ENCODE data around the gene C1S. TPM values are rescaled to one million over a fixed set of nuclear protein-coding genes. Genes with fewer than 3 reads are reported as not detected.

Gene C1S
- total RNA-seq, 1 experiment from 2014 or later, result 1.9 TPM

DNA sequence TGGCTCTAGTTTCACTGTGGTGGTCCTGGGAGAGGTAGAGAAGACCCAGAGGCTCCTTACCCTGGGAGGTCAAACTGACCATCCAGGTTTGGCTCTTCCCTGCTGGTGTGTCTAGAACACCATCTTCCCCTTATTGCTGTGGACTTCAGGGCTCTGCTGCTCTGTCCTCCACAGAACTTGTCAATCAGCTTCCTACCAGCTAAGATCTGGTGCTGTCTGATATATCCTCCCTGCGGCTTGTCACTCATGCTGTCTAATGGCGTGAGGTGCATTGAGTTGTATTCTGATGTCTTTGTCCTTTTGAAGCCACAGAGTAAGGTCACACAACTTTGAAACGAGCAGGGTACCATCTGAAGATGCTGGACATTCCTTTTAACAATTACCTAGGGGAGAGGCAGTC lies 55.7 kb downstream of the C1S start:
- POLR2A ChIA-PET (ENCODE audit: low non-redundant PET), result interaction anchor here (0.5 kb wide), 1 partner anchor 174 kb away, joined by 3 read pairs; no protein-coding TSS in a partner anchor
- Histone ChIP-seq H3K27me3 (replicated peaks; ENCODE audit: insufficient read depth, low read depth, low read length, poor library complexity) (no peaks in the 10 kb centered on the region), H3K4me3 (ENCODE audit: low read depth, low read length, poor library complexity, severe bottlenecking) (no peak overlapping the region), H3K36me3 (ENCODE audit: insufficient read depth, low read length, poor library complexity, severe bottlenecking) (no peaks in the 10 kb centered on the region), H3K4me1 (ENCODE audit: insufficient read depth, low read length, poor library complexity, severe bottlenecking) (no peaks in the 10 kb centered on the region), H3K27ac (ENCODE audit: low read depth, low read length, poor library complexity, severe bottlenecking) (no peak overlapping the region), H3K9me3 (ENCODE audit: low read depth, low read length, poor library complexity, severe bottlenecking) (no peaks in the 10 kb centered on the region)
- no TSS peak for BruUV-seq (replicated peaks)
- intact Hi-C loops (cut with micrococcal nuclease; ENCODE audit: unreplicated experiment), result no loop called here
- DNase-seq (ENCODE audit: low spot score), result no peak
- no peak for TF ChIP-seq EZH2 (IDR thresholded peaks at IDR 0.05; ENCODE audit: borderline replicate concordance, low read depth, low read length, poor library complexity, severe bottlenecking)
- TF ChIP-seq, protein P1, sequence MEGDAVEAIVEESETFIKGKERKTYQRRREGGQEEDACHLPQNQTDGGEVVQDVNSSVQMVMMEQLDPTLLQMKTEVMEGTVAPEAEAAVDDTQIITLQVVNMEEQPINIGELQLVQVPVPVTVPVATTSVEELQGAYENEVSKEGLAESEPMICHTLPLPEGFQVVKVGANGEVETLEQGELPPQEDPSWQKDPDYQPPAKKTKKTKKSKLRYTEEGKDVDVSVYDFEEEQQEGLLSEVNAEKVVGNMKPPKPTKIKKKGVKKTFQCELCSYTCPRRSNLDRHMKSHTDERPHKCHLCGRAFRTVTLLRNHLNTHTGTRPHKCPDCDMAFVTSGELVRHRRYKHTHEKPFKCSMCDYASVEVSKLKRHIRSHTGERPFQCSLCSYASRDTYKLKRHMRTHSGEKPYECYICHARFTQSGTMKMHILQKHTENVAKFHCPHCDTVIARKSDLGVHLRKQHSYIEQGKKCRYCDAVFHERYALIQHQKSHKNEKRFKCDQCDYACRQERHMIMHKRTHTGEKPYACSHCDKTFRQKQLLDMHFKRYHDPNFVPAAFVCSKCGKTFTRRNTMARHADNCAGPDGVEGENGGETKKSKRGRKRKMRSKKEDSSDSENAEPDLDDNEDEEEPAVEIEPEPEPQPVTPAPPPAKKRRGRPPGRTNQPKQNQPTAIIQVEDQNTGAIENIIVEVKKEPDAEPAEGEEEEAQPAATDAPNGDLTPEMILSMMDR (conservative IDR thresholded peaks at IDR 0.05; ENCODE audit: low read depth, low read length), result no peak
- CTCF ChIA-PET, result interaction anchor here (1.3 kb wide), 1 partner anchor 172 kb away, joined by 4 read pairs; no protein-coding TSS in a partner anchor

DNA sequence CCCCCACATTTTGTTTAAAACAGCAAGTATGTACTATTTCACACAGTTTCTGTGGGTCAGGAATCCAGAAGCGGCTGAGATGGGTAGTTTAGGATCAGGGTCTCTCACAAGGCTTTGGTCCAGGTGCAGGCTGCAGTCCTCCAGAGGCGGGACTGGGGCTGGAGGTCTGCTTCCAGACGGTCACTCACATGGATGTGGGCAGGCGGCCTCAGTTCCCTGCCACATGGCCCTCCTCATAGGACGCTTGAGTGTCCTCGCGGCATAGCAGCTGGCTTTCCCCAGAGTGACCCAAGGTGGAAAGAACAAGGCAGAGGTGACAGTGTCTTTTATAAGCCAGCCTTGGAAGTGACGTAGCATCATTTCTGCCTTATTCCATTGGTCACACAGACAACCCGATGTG lies 56.4 kb downstream of the C1S start:
- H3K4me1 ChIP-seq (ENCODE audit: insufficient read depth, low read length, poor library complexity, severe bottlenecking), result no peaks in the 10 kb centered on the region
- no peak for DNase-seq (ENCODE audit: low spot score)
- intact Hi-C loops (cut with micrococcal nuclease; ENCODE audit: unreplicated experiment), result no loop called here
- H3K36me3 ChIP-seq (ENCODE audit: insufficient read depth, low read length, poor library complexity, severe bottlenecking), result no peaks in the 10 kb centered on the region
- BruUV-seq (replicated peaks), result no TSS peak
- ChIA-PET POLR2A (ENCODE audit: low non-redundant PET) (no interaction called here), CTCF (no interaction called here)
- no peaks in the 10 kb centered on the region for H3K27me3 ChIP-seq (replicated peaks; ENCODE audit: insufficient read depth, low read depth, low read length, poor library complexity)
- TF ChIP-seq, protein P1 (conservative IDR thresholded peaks at IDR 0.05; ENCODE audit: low read depth, low read length), result no peak
- no peak for TF ChIP-seq EZH2 (IDR thresholded peaks at IDR 0.05; ENCODE audit: borderline replicate concordance, low read depth, low read length, poor library complexity, severe bottlenecking)
- H3K4me3 ChIP-seq (ENCODE audit: low read depth, low read length, poor library complexity, severe bottlenecking), result no peak overlapping the region
- no peak overlapping the region for H3K27ac ChIP-seq (ENCODE audit: low read depth, low read length, poor library complexity, severe bottlenecking)
- no peaks in the 10 kb centered on the region for H3K9me3 ChIP-seq (ENCODE audit: low read depth, low read length, poor library complexity, severe bottlenecking)

DNA sequence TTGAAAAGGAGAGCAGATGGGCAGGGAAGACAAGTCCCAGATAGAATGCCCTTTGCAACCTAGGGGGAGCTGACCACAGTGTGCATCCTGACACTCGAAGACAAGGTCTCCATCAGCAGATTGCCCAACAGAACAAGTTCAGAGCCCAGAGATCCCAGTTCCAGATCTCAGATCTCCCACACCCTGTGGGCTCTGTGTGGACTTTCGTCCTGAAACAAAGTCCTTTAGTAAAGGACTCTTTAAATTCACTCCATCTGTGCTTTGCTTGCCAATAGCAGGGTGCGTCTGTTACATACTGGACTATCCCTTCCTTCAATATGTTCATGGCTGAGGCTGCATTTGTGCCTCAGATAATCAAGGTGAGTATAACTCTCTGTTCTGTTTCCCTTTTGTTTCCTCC lies 57.2 kb downstream of the C1S start:
- TF ChIP-seq EZH2 (IDR thresholded peaks at IDR 0.05; ENCODE audit: borderline replicate concordance, low read depth, low read length, poor library complexity, severe bottlenecking), result no peak
- TF ChIP-seq, protein P1 (conservative IDR thresholded peaks at IDR 0.05; ENCODE audit: low read depth, low read length), result no peak
- Histone ChIP-seq H3K4me1 (ENCODE audit: insufficient read depth, low read length, poor library complexity, severe bottlenecking) (no peaks in the 10 kb centered on the region), H3K27me3 (replicated peaks; ENCODE audit: insufficient read depth, low read depth, low read length, poor library complexity) (no peaks in the 10 kb centered on the region), H3K27ac (ENCODE audit: low read depth, low read length, poor library complexity, severe bottlenecking) (no peak overlapping the region), H3K9me3 (ENCODE audit: low read depth, low read length, poor library complexity, severe bottlenecking) (no peaks in the 10 kb centered on the region), H3K4me3 (ENCODE audit: low read depth, low read length, poor library complexity, severe bottlenecking) (no peak overlapping the region), H3K36me3 (ENCODE audit: insufficient read depth, low read length, poor library complexity, severe bottlenecking) (no peaks in the 10 kb centered on the region)
- CTCF ChIA-PET, result no interaction called here
- DNase-seq (ENCODE audit: low spot score), result no peak
- POLR2A ChIA-PET (ENCODE audit: low non-redundant PET), result no interaction called here
- BruUV-seq (replicated peaks), result no TSS peak
- intact Hi-C loops (cut with micrococcal nuclease; ENCODE audit: unreplicated experiment), result no loop called here
